Measurements from ENCODE around the gene PTPRN2. TPM values are rescaled to one million over a fixed set of nuclear protein-coding genes. Genes with fewer than 3 reads are reported as not detected.

The PTPRN2 gene
- total and polyA plus RNA-seq, 9 of the 15 experiments (the other 6 are each of a cell fraction or from before 2014, with no cell fraction given) = not detected

GRCh38 chr7:157757211-157757610, 830.4 kb downstream of the PTPRN2 start:
- no peaks in the 10 kb centered on the region for H3K79me2 ChIP-seq (ENCODE audit: control insufficient read depth, insufficient read depth, low read length)
- peaks cover 14% of the 10 kb centered on the region for H4K20me1 ChIP-seq (replicated peaks; ENCODE audit: control insufficient read depth, insufficient read depth, low read length)
- H2AFZ ChIP-seq (ENCODE audit: low read depth, low read length) = no peak overlapping the region
- H3K4me1 ChIP-seq (replicated peaks in 1 of 2; ENCODE audit: control insufficient read depth in 2 of 2, insufficient read depth in 2 of 2, low read length in 2 of 2) = peaks cover 0 to 14% of the 10 kb centered on the region in 2 experiments; a peak in 2 of 5 replicates
- H3K27me3 ChIP-seq (ENCODE audit: control insufficient read depth in 2 of 2, insufficient read depth in 2 of 2, low read length in 2 of 2) = peaks cover 54 to 76% of the 10 kb centered on the region in 2 experiments
- no peak overlapping the region for H3K4me3 ChIP-seq
- no peak for FAIRE-seq
- peak; percentile 33; the same call in 2 of the 3 replicates for ATAC-seq
- no peak overlapping the region; a peak in 1 of 4 replicates for H3K9ac ChIP-seq (ENCODE audit: insufficient read depth in 1 of 2, low read depth in 2 of 2, low read length in 2 of 2)
- H3K9me1 ChIP-seq (ENCODE audit: control insufficient read depth, insufficient read depth, low read length) = peaks cover 1% of the 10 kb centered on the region
- H3K27ac ChIP-seq (ENCODE audit: extremely low read depth, low read depth, low read length) = no peak overlapping the region
- in situ Hi-C loops (cut with MboI) (no loop called here), intact Hi-C loops (cut with micrococcal nuclease) (no loop called here)
- no peak for DNase-seq (ENCODE audit: extremely low read depth in 1 of 4, low spot score in 3 of 4)
- BruUV-seq (replicated peaks) = no TSS peak
- CTCF ChIA-PET (ENCODE audit: low intra/inter-chr PET ratio) = no interaction called here
- POLR2A ChIA-PET = no interaction called here
- H3K36me3 ChIP-seq (ENCODE audit: control insufficient read depth, insufficient read depth, low read length) = no peaks in the 10 kb centered on the region
- no peak for TF ChIP-seq ZNF586 (CRISPR knock-in tag; conservative IDR thresholded peaks at IDR 0.05)
- no peaks in the 10 kb centered on the region for H3K9me3 ChIP-seq (replicated peaks; ENCODE audit: control insufficient read depth, insufficient read depth, low read depth, low read length)
- no peak overlapping the region for H3K4me2 ChIP-seq (ENCODE audit: insufficient read depth, low read length)
- 1% methylated on average over 21 of the region's 21 CpGs for WGBS (ENCODE audit: insufficient coverage, low coverage, missing lambda C conversion rate)

- Histone ChIP-seq H3K4me2 (ENCODE audit: insufficient read depth, low read length) (no peak overlapping the region), H3K9ac (ENCODE audit: insufficient read depth in 1 of 2, low read depth in 2 of 2, low read length in 2 of 2) (no peak overlapping the region), H3K36me3 (ENCODE audit: control insufficient read depth, insufficient read depth, low read length) (no peaks in the 10 kb centered on the region), H3K9me1 (ENCODE audit: control insufficient read depth, insufficient read depth, low read length) (peaks cover 3% of the 10 kb centered on the region), H3K27me3 (ENCODE audit: control insufficient read depth in 2 of 2, insufficient read depth in 2 of 2, low read length in 2 of 2) (peaks cover 63 to 90% of the 10 kb centered on the region in 2 experiments), H3K79me2 (ENCODE audit: control insufficient read depth, insufficient read depth, low read length) (no peaks in the 10 kb centered on the region), H3K4me3 (no peak overlapping the region), H3K27ac (ENCODE audit: extremely low read depth, low read depth, low read length) (no peak overlapping the region), H2AFZ (ENCODE audit: low read depth, low read length) (no peak overlapping the region), H3K9me3 (replicated peaks; ENCODE audit: control insufficient read depth, insufficient read depth, low read depth, low read length) (no peaks in the 10 kb centered on the region), H3K4me1 (replicated peaks in 1 of 2; ENCODE audit: control insufficient read depth in 2 of 2, insufficient read depth in 2 of 2, low read length in 2 of 2) (peaks cover 0 to 17% of the 10 kb centered on the region in 2 experiments; a peak in 2 of 5 replicates), H4K20me1 (replicated peaks; ENCODE audit: control insufficient read depth, insufficient read depth, low read length) (peaks cover 18% of the 10 kb centered on the region)
- no peak for ATAC-seq
- no TSS peak for BruUV-seq (replicated peaks)
- POLR2A ChIA-PET = no interaction called here
- in situ Hi-C loops (cut with MboI) = no loop called here
- FAIRE-seq = no peak
- CTCF ChIA-PET (ENCODE audit: low intra/inter-chr PET ratio) = no interaction called here
- 0% methylated on average over 7 of the region's 7 CpGs for WGBS (ENCODE audit: insufficient coverage, low coverage, missing lambda C conversion rate)
- DNase-seq (ENCODE audit: extremely low read depth in 1 of 4, low spot score in 3 of 4) = no peak
- intact Hi-C loops (cut with micrococcal nuclease) = no loop called here
- TF ChIP-seq CTCFL (IDR thresholded peaks at IDR 0.05; ENCODE audit: borderline replicate concordance, insufficient read depth, low read depth, low read length, poor library complexity, severe bottlenecking) (no peak), ZBTB7A (IDR thresholded peaks at IDR 0.05; ENCODE audit: borderline replicate concordance, control insufficient read depth, low read depth, low read length) (no peak), MTA3 (IDR thresholded peaks at IDR 0.05; ENCODE audit: borderline replicate concordance) (no peak), ZC3H8 (IDR thresholded peaks at IDR 0.05) (no peak), MXI1 (IDR thresholded peaks at IDR 0.05; ENCODE audit: low read depth, low read length) (no peak), ZBTB1 (CRISPR knock-in tag; IDR thresholded peaks at IDR 0.05; ENCODE audit: borderline replicate concordance, low read depth) (no peak), ZSCAN32 (CRISPR knock-in tag; IDR thresholded peaks at IDR 0.05) (no peak), LEF1 (IDR thresholded peaks at IDR 0.05) (no peak), THRB (CRISPR knock-in tag; conservative IDR thresholded peaks at IDR 0.05) (no peak), ZNF436 (CRISPR knock-in tag; IDR thresholded peaks at IDR 0.05) (no peak), PHF8 (IDR thresholded peaks at IDR 0.05; ENCODE audit: borderline replicate concordance, low read length) (no peak), ZNF785 (CRISPR knock-in tag; IDR thresholded peaks at IDR 0.05) (no peak), TEAD4 (IDR thresholded peaks at IDR 0.05; ENCODE audit: low read length) (no peak), TEAD4 (CRISPR knock-in tag; IDR thresholded peaks at IDR 0.05; ENCODE audit: borderline replicate concordance) (no peak)
These were observed 831.9 kb downstream of the PTPRN2 start for GRCh38 chr7:157755741-157756140.
